Fibroblast of skin of scalp (primary cell): ENCODE measurements around the gene C6.
"Not testable (repeated sequence)": the region's sequence is repeated elsewhere in the genome, so short reads cannot be mapped to it uniquely, and the experiment has no call there.

Experiments
- DNase-seq: peaks from one replicate; pipeline ENCODE4 v3.0.0-alpha.2; 2013

The C6 gene

DNA sequence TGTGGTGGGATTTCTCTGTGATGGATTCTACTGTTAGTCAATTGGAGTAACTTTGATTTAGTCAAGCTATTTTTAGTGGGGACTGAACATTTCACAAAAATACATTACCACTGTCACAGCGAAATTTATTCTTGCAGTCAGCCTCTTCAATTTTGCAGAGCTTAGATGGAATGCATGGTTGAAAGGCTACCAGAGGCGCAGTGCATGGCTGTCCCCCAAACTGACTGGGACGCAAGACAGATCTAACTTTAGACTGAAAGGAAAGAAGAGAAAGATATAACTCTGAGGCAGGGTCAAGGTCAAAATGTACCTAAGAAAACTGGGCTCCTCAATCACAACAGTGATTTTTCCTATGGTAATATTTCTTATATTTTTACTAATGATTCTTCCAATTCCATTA is 13.7 kb downstream of the C6 start:
- DNase-seq, result no peak

DNA sequence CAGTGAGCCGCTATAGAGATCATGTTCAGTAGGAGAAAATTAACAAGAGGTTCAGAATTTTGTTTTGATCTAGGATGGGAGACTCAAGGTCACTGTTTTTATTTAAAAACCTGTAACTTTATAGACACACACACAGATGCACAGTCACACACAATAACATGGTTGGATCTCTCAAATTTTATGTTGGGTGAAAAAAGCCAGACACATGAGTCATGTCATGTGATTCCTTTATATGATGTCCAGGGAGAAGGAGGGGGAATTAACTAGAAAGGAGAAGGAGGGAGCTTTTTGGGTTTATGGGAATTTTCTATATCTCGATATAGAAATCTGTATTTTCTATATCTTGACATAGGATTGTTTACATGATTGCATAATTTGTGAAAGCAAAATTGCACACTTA is 17.1 kb downstream of the C6 start:
- no peak for DNase-seq

DNA sequence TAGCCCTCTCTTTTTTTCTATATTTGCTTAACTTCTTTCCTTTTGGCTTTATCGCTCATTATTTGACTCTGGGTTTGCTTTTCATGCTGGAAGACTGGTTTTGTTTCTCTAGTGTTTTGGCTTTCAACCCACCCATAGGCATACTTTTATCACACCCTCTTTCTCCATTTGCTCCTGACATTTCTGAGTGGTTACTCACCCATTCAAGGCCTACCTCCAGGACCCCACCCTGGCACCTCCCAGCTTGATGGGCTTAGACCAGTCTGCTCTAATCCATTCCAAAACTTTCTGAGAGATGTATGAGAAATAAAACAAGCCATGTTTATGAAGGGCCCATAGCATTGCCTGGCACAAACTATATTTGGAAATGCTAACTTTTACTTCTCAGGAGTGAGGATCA is 18.1 kb downstream of the C6 start:
- DNase-seq, result no peak

DNA sequence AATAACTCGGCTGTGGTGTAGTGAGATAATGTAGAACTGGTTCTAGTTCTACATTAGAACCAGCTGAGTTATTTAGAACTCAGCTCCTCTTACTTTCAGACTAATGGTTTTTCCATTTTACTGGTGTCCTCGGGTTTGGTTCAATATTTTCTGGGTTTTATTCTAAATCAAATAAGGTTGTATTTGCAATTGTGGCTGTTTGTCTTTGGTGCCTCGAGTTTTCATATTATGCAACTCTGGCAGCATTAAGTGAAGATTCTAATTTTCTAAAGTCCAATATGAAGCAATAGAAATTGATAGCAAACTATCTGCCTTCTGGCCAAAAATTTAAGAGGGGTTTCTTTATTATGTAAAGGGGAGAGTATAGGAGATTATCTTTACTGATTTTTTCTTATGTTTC is 19.0 kb downstream of the C6 start:
- no peak for DNase-seq

DNA sequence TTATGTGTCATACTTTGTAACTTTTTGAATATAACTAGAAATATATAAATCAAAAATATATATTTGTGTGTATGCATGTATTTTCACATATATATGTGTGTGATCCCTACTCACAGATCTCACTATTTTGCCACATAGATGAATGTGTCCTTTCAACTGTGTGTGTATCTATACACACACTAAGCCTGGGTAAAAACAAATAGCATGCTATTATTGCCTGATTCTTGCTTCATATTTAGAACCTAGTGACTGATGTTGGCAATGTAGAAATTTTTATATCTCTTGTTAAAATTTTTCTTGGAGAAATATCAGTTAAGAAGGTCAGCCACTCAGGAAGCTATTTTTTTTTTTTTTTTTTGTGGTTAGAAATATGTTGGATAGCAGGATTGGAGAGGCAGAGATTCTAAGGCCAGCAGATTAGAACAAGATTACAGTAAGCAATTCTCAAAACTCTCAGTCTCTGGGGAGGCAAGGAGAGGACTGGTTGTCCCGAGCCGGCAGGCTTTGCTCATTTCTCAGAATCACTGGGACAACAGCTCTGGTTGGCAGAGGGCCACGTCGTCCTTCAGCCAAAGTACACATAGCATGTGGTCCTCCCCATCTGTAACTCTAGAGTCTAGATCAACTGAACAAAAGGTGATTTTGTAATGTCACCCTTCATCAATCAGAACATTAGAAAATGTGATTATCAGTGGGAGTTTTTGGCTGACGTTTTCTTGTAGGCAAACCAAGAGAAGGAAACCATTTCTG is 19.7 kb downstream of the C6 start:
- DNase-seq, result peak; percentile 51

DNA sequence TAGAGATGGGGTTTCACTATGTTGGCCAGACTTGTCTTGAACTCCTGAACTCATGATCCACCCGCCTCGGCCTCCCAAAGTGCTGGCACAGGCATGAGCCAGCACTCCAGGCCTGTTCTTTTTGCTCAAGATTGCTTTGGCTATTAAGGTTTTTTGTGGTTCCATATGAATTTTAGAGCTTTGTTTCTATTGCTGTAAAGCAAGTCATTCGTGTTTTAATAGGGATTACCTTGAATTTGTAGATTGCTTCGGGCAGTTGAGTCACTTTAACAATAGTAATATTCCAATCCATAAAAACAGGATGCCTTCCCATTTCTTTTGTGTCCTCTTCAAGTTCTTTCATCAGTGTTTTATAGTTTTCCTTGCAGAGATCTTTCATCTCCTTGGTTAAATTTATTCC is 22.1 kb downstream of the C6 start:
- no peak for DNase-seq

DNA sequence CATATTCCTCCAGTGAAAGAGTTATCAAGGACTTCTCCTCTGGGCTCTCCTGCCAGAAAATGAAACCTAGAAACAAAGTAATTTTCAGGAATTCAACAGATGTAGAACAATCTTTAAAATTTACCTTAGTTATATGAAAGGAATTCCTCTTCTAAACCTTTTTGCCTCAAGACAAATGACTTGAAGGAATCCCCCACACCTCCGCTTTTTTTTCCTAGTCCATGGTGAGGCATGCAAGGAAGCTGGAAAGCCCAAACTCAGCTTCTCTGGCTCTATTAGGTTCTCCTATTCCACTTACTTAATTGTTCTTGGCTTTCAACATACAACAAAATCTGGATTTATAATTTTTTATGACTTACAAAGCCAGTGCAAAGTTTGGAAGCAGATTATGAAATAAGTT is 27.2 kb downstream of the C6 start:
- no peak for DNase-seq

DNA sequence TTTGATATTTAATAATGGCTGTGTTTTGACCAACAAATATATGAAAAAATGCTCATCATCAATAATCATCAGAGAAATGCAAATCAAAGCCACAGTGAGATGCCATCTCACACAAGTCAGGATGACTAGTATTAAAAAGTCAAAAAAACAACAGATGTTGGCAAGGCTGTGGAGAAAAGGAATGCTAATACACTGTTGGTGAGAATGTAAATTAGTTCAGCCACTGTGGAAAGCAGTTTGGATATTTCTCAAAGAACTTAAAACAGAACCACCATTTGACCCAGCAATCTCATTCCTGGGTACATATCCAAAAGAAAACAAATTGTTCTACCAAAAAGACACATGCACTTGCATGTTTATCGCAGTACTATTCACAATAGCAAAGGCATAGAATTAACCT is 30.0 kb downstream of the C6 start:
- not testable (repeated sequence) for DNase-seq

DNA sequence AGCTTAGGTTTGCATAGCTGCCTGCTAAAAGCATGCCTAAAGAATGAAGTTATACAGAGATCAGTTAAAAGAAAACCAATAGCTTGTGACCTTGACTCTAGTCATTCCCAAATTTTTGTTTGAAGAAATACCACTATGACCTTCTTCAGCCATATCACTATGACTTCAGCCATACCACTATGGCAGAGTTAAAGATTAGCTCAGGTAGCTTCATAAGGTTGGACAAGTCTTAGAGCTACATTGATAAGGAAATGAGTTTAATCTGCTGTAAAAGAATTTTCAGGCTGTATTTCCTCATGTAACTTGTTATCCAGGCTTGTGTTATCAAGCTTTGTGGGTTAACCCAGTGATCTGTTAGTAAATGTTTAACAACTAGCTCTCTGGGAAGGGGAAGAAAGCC is 30.7 kb downstream of the C6 start:
- DNase-seq, result no peak

DNA sequence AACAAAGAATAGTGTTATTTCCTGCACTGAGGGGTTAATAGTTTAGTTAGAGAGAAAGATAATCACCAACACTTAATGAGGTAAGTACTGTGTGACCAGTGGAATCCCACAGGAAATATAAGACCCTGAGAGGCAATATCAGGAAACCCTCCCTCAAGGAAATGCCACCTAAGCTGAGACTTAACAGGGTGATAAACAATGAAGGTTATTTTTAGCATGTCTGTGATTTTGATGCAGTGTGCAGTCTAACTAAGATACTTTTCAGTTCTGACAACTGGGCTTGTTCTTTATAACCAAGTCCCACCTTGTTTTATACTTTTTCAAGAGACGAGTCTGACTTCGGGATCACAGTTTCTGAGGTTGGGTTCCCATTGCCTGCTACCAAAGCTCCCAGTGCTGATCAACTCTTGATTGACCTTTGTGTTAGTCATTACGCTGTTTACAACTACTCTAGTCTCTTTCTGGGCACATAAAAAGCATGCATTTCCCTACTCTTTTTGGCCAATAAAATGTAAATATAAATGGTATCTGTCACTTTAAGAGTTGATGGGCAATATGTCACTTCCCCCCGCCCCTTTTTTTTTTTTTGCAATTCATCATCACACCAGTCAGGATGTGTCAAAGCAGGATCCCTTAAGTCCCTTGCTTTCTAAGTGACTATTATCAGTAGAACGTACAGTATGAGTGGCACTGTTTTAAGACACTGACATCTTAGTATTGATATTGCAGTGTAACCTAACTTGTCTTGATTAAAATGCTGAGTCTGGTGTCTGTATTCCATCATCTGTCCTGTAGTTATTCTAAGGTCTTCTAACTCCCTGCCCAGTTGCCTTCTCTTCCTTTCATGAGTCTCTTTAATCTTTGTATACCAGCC is 31.4 kb downstream of the C6 start:
- no peak for DNase-seq

DNA sequence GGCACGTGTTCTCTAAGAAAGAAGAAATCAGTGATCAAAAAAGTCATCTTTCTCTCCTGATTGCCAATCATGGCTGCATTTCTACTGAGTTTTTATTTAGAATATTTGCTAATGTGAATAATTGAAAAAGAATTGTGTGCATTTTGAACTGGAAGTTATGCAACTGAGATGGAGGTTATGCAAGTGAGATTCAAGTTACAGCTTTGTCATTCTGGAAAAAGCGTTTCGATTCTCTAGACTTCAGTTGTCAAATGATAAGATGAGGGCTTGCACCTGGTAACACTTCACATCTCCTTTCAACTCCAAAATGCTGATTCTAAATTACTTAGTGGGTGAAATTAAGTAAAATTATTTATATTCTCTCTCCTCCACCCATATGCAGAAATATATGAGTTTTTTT is 36.4 kb downstream of the C6 start:
- DNase-seq, result no peak

DNA sequence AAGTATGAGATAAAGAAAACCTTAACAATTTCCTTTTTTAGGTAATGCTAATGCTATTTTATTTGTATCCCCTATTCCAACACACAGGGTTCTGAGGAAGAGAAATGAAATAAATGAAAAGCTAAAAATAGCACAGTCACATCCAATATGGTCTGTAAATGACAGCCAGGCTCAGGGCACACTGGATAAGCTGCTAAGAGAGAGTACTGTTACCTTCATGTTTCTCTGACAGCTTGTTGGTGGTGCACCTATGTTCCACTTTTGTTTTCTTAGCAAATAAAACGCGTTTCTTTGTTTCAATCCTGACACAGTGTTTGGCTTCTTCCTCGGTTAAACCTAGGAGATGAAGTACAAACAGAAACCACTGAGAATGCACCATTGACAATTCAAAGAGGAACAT is 41.3 kb downstream of the C6 start:
- no peak for DNase-seq

DNA sequence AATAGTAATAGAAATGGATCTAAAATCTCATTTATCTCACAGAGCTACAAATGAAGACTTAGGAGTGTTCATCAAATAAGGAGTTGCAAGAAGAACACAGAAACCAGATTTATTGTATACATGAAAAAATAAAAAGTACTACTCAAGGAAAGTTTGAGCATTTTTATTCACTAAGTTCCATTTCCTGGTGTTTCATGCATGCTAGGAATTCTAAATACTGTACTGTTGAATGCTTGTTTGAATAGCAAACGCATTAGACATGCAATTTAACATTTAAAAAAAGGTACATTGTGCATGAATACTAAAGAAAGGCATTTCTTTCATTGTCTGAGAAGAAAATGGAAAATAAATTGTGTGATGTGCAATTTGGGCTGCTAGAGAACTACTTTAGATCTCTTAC is 52.1 kb downstream of the C6 start:
- DNase-seq, result peak; percentile 37

DNA sequence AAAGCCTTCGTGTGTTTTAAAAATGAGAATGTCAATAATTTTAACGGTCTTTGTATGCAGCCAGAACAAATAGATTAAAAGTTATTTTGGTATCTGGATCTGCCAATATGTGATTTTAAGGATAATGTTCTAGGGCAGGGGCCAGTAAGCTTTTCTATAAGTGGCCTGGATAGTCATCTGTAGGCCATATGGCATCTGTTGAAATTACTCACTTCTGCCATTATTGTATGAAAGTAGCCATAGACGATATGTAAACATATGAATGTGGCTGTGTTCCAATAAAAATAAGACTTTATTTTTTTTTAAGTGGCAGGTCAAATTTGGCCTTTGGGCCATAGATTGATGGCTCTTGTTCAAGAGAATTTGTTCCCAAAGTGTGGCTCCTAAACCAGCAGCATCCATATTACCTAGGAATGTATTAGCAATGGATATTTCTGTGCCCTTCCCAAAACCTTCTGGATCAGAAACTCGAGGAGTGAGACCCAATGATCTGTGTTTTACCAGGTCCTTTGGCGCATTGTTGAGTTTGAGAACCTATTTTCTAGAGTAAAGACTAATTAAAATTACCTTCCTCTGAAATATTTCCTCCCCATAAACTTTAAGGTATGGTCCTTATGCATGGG is 55.9 kb downstream of the C6 start:
- DNase-seq, result peak; percentile 5

DNA sequence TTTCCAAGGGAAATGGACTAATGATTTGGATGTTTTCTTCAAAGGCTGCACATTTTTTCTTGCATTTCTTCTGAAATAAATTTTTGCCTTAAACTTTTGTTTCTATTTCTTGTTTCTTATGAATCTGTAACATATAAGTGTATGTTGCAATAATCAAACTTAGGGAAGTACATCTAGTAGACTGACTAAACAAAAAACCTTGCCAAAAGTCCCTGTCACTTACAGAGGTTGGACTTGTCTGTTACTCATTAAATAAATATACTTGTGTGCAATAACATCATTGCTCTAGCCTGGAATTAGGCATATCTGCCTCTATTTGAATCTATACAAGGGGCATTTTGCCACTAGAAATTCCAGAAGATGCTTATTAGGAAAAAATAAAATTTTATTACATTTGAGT is 56.6 kb downstream of the C6 start:
- DNase-seq, result peak; percentile 49

DNA sequence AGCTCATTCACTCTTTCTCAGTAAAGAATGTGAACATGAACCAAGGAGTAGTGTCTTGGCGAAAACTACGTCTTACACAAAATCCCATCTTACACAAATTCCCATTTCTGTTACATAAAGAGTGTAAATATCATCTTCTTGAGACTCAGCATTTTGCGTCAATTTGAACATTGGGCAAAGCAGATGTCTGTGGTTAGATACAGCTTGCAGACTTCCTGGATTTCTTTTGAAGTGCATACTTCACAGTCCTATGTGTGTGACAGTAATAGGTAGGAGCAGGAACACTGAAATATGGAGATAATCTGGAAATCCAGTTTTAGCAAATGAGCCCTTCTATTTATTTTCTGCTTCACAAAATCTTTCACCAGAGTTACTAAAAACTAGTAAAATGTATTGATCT is 58.8 kb downstream of the C6 start:
- DNase-seq, result no peak

DNA sequence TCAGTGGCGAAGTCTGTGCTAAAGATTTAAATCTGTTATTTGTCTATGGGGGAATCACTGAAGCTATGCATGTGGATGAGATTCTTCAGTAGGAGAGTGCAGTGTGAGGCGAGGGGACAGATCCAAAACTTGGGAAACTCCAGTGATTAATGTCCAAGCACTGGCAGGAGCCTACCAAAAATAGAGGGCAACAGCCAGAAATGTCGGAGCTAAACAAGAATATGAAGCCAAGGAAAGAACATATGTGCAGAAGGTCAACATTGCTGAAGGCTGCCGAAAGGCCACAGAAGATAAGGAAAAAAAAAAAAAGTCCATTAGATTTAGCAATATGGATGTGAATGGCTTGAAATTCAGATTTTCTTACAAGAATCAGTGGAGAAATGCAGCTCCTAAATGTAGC is 61.8 kb downstream of the C6 start:
- DNase-seq, result no peak

DNA sequence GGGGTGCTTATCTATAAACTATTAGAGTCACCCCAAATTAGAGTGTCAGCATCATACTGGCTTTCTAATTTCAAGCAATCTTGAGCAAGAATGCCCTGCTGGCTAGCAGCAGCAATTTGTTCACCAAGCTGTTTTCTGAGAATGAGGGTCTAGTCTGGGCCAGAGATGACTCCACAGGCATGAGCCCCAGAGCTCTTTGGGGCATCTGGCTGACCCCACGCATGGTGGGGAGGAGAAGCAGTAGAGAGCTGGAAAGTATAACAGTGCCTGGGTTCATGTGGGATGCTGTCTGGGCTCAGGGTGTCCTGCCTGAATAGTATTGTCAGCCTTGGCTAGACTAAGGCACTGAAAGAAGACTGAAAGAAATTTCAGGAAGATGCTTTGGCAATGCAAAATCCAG is 64.9 kb downstream of the C6 start:
- no peak for DNase-seq

DNA sequence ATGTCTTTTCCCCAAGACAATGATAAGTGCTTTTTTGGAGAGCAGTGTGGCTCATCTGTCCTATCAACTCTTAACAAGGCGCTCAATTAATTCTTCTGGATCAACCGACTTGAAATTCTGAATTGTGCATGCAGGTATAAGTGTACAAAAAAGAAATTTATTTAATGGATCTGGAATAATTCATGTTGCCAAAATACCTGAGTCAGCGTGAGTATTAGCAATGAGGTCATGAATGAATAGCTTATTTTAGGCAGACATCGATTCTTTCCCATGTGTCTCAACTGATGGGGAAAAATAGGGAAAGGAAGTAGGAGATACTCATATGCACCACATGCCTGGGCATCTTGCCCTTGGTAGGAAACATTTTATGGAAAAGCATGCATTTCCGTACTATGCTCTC is 68.0 kb downstream of the C6 start:
- no peak for DNase-seq

DNA sequence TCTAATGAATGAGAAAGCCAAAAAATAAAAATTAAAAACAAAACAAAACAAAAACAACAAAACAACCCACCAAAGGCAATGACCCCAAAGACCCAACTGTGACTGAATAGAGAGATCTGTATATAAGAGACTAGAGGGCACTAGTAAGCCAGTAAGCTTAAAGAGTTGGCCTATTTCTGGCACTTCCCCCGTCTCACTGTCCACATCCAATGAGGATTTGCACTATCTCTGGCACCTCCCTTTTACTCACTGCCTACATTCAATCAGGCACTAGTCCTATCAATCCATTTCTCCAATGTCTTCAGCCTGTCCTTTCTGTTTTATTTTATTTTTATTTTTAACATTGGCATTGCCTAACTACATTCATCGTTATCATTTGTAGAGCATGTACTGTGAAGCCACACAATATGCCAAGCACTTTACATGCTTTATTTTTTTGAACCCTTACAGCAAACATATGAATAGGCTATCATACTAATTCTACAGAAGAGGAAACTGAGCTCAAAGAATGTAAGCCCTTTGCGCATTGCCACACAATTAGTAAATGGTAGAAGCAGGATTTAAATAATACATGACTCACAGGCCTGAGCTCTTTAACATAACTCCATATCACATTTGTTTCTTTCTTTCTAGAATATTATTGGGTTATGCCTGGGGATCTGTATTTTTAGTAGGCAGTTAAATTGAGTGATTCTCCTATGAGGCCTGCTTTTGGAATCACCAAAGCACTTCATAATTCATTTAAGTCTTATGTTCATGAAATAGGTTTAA is 70.0 kb downstream of the C6 start:
- no peak for DNase-seq

DNA sequence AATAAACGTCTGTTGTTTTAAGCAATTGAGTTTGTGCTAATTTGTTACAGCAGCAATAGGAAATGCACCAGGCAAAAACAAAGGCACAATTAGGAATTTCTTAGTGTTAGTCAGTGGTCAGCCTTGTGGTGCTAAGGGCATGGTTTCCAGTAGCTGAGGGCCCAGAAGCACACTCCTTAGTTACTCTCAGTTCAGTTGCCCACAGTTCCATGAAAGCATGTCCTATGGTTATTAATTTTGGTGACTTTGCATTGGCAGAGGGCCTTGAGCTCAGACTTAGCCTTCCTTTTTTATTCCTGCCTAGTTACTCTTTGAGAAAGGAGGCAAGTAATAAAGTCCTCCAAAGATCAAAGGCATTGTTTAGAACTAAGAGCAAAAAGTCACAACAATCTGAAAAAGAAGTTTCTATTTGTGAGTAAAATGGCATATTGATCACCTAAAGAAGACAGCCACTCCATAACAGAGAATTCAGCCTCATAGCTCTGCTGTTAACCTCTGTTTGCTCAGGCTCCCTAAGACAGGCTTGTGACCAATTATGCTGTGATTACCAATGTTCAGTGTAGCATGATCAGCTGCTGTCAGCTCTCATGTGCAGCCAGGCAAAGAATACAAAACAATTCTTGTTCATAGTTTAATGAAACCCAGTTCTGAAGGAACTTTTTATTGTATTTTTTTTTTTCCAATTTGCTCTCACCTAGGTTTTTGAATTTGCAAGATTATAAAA is 85.2 kb downstream of the C6 start:
- DNase-seq, result no peak

DNA sequence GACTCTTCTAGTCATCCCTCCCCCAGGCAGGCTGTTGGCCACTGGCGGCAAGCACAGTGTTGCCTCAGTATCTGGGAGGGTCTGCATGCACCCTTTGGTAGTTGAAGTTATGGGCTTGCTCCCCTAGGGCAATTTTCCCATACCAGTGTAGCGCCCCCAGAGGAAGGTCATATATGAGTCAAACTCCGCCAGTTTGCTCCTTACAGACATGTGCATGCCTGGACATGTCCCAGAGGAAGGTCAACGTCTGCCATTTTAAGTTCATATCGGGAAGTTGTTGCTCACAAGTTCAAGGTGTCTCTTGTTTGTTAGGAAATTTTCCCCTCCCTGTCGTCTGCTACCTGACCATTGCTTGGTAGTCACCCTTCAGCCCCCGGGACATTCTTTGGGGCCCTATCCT is 90.9 kb downstream of the C6 start:
- DNase-seq, result no peak
